Measurements from ENCODE around the gene PCK1. TPM values are rescaled to one million over a fixed set of nuclear protein-coding genes. Genes with fewer than 3 reads are reported as not detected.

Gene PCK1
- total RNA-seq, 4 donors from 2014 or later: 16.1 to 131 (median 65.2) TPM

DNA sequence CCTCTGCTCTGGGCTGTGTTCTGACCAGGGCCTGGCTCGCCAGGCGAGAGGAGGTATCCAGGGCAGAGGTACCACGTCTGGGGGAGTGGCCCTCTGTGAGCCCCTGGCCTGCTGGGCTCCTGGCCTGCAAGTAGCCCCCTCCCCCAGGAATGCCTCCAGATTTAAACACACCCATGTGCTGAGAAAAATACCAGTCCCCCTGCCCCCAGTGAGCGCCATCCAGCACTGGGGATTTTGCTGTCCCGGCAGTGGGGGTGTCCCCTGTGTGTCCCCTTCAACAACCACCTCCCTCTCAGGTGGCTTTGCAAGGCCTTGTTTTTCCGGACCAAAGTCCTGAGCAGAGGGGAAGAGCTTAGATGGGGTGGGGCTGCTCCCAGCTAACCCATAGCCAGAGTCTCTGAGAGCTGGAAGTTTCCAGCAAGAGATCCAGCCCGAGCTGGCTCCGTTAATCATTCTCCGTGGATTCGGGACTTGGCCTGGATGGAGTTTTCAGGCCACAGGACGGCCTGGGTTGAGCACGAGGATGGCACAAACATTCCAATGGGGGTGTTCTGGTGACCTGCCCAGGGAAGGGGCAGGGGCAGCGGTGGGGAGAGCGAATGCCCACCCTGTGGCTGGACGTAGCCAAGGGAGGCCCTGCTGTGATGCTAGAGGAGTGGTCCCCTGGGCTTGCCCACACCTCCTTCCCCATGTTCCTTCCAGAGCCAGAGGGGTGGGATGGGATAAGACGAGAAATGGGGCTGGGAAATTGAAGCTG lies 29.0 kb downstream of the PCK1 start:
- TF ChIP-seq, protein P1, sequence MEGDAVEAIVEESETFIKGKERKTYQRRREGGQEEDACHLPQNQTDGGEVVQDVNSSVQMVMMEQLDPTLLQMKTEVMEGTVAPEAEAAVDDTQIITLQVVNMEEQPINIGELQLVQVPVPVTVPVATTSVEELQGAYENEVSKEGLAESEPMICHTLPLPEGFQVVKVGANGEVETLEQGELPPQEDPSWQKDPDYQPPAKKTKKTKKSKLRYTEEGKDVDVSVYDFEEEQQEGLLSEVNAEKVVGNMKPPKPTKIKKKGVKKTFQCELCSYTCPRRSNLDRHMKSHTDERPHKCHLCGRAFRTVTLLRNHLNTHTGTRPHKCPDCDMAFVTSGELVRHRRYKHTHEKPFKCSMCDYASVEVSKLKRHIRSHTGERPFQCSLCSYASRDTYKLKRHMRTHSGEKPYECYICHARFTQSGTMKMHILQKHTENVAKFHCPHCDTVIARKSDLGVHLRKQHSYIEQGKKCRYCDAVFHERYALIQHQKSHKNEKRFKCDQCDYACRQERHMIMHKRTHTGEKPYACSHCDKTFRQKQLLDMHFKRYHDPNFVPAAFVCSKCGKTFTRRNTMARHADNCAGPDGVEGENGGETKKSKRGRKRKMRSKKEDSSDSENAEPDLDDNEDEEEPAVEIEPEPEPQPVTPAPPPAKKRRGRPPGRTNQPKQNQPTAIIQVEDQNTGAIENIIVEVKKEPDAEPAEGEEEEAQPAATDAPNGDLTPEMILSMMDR (IDR thresholded peaks at IDR 0.05): no peak
- TF ChIP-seq EP300 (IDR thresholded peaks at IDR 0.05): no peak
- TF ChIP-seq POLR2A (IDR thresholded peaks at IDR 0.05): no peak
- no peak overlapping the region for H3K4me3 ChIP-seq
- peaks cover 0 to 18% of the 10 kb centered on the region in 2 donors for H3K27me3 ChIP-seq
- H3K27ac ChIP-seq: peak overlapping the region in 1 of 4 donors; percentile 34
- peaks cover 0 to 11% (median 0%) of the 10 kb centered on the region in 4 donors for H3K9me3 ChIP-seq
- no peaks in the 10 kb centered on the region for H3K4me1 ChIP-seq
- H3K36me3 ChIP-seq: no peaks in the 10 kb centered on the region
- 72 to 79% methylated on average over 14 to 15 of the region's 16 CpGs for WGBS, 2 donors
- DNase-seq (ENCODE audit: low spot score in 2 of 2): no peak

DNA sequence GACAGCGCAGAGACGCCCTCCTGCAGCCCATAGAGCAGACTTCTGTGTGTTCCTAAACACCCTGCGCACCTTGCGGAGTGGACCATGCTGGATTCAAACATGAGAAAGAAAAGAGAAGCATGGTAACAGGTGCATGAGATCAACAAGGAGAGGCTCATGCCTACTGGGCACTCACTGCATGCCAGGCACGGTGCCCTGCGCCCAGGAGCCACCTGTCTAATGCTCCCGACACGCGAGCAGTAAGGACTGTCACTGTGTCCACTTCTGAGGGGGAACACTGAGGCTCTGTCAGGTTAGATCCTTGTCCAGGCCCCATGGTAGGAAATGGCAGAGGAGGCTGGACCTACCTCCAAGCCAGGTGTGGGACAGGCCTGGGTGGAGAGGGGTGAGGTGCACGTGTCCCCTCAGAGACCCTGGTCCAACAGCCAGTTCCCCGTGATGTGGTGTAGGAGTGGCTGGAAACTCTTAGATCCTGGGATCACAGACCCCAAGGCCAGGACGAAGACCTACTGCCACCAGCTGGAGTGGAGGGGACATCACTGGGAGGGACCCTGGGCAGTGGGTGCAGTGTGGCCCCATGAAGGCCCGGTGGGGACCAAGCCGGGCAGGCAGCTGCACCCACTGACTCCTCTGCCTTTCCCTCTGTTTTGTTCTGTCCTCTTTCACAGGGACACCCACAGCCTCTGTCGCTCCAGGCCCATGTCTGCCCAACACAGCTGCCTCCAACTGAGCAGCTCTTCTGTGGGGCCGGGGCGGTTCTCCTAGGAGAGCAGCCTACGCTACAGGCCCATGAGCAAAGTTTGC lies 29.8 kb downstream of the PCK1 start:
- Histone ChIP-seq H3K4me3 (no peak overlapping the region), H3K9me3 (peaks cover 0 to 11% (median 0%) of the 10 kb centered on the region in 4 donors), H3K27me3 (peaks cover 0 to 11% of the 10 kb centered on the region in 2 donors), H3K4me1 (no peaks in the 10 kb centered on the region), H3K27ac (no peak overlapping the region), H3K36me3 (no peaks in the 10 kb centered on the region)
- TF ChIP-seq, protein P1 (IDR thresholded peaks at IDR 0.05): no peak
- TF ChIP-seq POLR2A (IDR thresholded peaks at IDR 0.05): no peak
- TF ChIP-seq EP300 (IDR thresholded peaks at IDR 0.05): no peak
- 87 to 93% methylated on average over 15 to 16 of the region's 18 CpGs for whole genome bisulfite sequencing, 2 donors
- DNase-seq (ENCODE audit: low spot score in 2 of 2): no peak

DNA sequence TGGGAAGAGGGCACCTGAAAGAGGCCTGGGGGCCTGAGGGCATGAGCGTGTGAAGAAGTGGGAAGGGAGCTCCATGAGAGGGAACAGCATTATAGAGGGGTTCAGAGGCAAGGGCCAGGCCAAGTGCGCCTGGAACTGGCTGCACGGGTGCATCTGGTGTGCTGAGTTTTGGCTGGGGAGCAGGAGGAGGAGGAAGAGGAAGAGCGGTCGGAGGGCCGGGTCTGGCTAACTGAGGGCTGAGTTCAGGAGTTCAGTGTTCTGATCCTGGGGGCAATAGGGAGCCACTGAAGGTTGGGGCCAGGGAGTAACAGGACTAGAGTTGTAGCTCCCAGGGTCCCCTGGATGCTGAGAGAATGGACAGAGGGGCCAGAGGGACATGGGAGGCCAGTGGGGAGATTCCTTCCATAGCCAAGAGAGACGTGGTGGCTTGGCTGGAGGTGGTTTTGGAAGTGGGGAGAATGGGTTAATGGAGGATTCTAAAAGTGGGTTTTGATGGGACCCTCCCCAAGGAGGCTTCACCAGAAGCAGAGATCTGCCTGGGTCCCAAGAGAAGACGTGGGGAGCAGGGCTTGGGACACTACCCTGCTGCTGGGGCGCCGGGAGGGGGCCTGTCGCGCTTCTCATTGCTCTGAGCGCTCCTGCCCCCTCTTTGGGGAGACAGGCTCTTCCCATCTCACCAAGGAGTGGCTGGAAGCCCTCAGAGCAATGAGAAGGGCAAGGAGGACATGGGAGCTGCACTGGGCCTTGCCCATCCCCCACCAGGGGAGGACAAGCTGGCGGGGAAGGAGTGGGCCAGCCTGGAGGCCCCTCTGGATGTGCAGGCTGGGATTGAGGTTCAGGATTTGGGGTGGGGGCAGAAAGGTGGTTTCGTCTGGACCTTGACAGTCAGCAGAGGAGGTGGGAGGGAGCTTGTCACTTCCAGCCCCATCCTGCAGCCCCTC lies 30.6 kb downstream of the PCK1 start:
- DNase-seq (ENCODE audit: low spot score in 2 of 2): no peak
- Histone ChIP-seq H3K27me3 (peaks cover 0 to 2% of the 10 kb centered on the region in 2 donors), H3K27ac (no peak overlapping the region), H3K4me3 (no peak overlapping the region), H3K9me3 (peaks cover 0 to 11% (median 0%) of the 10 kb centered on the region in 4 donors), H3K36me3 (no peaks in the 10 kb centered on the region), H3K4me1 (peaks cover 0 to 3% (median 0%) of the 10 kb centered on the region in 4 donors)
- 83 to 91% methylated on average over 15 of the region's 15 CpGs for WGBS, 2 donors
- TF ChIP-seq EP300 (IDR thresholded peaks at IDR 0.05) (no peak), POLR2A (IDR thresholded peaks at IDR 0.05) (no peak)

DNA sequence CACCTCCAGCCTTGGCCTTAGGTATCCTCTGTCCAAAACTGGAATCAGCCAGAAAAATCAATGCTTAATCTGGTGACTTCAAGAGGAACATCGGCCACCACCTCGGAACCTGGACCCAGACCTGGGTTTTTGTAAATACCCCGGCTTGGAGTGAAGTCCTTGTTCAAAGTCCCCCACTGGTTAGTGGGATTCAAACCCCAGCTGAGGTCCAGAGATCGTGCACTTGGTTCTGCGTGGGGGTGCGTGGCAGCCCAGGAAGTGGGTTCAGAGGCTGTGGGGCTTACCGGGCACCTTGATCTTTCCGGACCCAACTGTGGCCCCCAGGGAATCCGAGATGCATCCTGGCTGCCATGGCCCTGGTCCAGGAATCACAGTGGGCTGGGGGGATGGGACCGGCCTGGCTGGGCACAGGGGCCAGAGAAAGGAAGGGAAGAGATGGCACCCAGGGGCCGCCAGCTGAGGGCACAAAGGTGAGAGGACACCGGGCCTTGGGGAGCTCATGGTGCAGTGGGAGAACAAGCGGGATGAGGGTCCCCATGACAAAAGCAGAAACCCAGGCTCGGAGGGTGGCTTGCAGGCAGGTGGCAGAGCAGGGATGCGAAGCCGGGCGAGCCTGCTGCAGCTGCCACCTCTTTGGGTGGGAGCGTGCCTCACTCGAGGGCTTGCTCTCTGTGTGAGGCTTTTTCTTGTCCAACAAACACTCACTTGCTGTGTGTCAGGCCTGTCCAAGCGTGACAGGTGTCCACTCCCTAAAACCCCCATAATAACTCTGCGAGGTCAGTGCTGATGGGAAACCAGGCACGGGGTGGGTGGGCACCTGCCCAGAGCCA lies 31.6 kb downstream of the PCK1 start:
- Histone ChIP-seq H3K27ac (no peak overlapping the region), H3K9me3 (peaks cover 0 to 8% (median 0%) of the 10 kb centered on the region in 4 donors), H3K36me3 (no peaks in the 10 kb centered on the region), H3K4me1 (peaks cover 0 to 11% (median 6%) of the 10 kb centered on the region in 4 donors), H3K4me3 (no peak overlapping the region), H3K27me3 (no peaks in the 10 kb centered on the region)
- no peak for TF ChIP-seq POLR2A (IDR thresholded peaks at IDR 0.05)
- TF ChIP-seq EP300 (IDR thresholded peaks at IDR 0.05): no peak
- TF ChIP-seq, protein P1 (IDR thresholded peaks at IDR 0.05): no peak
- DNase-seq (ENCODE audit: low spot score in 2 of 2): no peak
- WGBS, 2 donors: 86 to 89% methylated on average over 21 to 22 of the region's 22 CpGs

All from tibial nerve (tissue), 4 donors.